HT1080 (cell line): Measurements from ENCODE around the gene SYTL2. TPM values are rescaled to one million over a fixed set of nuclear protein-coding genes. Genes with fewer than 3 reads are reported as not detected.
A peak's percentile ranks its signal among the peaks of the same experiment; 100 is the strongest.
"Not testable (repeated sequence)": the region's sequence is repeated elsewhere in the genome, so short reads cannot be mapped to it uniquely, and the experiment has no call there.

ENCODE experiments used
- DNase-seq: peaks from one replicate; pipeline ENCODE4 v3.0.0-alpha.2; 2015; ENCODE audit warnings: low read depth
- total RNA-seq: library from RNA; depleted of rRNA; stranded (reverse); fragments of >200 nt; shearing (Covaris generic); gene quantifications from 2 replicates; pipeline ENCODE4 v1.2.3, GENCODE V29; 2014

Gene SYTL2
- total RNA-seq, 1 experiment from 2014 or later = 19.6 TPM

DNA sequence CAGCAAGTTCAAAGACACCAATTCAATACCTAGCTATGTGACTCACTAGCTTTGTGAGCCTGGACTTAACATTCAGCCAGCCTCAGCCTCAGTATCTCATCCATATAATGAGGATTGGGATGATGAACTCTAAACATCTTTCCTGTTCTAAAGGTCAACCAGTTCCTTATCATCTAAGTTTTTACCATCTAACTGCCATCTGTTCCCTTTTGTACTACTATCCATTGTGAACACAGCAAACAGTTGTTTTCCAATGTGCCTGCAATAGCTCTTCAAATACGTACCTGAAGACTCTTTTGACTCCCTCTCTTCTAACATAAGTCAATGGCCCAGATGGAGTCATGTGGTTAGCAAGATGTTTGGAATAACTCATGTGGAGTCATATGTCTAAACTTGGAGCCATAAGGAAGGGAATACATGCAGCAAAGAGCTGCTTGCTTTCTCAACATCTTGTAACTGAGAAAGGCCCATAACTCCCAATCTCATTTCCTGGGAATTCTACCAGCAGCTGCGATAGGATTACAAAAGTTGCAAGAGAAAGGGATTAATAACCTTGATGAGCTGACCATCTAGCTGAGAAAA is 19.4 kb downstream of the SYTL2 start:
- DNase-seq = no peak

DNA sequence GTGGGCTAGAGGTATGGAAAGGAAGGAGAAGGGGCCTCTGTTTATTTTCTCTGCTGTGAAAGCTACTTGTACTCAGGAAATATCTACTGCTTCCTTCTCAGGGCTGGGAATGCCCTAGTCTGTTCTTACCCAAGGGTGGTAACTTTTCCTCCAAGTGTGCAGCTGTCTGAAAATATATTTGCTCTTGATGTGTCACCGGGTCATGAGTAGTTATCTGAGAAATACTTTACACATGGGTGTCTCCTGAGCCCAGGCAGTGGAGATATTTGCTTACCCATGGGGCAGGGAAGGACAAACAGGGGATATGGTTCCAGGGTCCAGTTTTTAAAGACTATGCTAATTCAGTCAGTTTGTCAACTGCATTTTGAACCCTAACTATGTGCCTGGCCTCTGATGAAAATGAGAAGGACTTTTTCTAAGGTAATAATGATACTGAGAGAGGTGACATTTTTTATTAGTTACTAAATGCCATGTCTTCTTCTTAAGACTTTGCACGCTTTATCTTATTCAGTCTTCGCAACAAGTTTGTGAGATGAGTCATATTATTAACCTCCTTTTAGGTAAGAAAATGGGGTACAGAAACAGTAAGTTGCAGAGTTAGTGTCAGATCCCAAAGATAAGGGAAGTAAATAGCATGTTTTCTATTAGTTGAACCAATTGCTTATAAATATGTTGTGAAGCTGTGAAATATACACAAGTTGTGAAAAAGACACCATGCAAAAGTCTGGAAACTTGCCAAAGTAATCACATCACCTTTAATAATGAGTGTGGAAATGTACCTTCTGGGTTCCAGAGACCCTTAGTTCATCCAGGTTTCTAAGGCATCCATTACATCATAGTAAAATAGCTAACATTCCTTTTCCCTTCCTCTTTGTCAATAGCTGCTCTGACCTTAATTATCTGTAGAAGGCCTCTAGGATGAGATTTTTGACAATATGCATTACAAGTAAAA is 22.9 kb downstream of the SYTL2 start:
- DNase-seq = peak; percentile 74

DNA sequence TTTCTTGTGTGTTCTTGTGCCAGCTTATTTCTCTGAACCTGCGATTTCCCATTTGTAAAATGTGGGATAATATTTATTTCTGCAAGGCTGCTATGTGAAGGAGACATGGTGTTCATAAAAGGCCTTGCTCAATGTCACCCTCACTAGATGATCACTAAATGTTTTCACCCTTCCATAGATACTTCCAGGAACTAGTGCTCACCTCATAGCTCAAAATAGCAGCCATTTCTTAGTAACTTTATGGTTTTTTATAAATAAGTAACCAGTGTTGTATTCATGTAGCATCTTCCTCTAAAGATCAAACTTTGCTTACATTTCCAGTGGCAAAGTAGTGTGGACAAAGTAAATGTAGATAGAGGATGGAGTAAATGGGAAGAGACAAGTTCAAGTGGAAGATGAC is 23.8 kb downstream of the SYTL2 start:
- DNase-seq = no peak

DNA sequence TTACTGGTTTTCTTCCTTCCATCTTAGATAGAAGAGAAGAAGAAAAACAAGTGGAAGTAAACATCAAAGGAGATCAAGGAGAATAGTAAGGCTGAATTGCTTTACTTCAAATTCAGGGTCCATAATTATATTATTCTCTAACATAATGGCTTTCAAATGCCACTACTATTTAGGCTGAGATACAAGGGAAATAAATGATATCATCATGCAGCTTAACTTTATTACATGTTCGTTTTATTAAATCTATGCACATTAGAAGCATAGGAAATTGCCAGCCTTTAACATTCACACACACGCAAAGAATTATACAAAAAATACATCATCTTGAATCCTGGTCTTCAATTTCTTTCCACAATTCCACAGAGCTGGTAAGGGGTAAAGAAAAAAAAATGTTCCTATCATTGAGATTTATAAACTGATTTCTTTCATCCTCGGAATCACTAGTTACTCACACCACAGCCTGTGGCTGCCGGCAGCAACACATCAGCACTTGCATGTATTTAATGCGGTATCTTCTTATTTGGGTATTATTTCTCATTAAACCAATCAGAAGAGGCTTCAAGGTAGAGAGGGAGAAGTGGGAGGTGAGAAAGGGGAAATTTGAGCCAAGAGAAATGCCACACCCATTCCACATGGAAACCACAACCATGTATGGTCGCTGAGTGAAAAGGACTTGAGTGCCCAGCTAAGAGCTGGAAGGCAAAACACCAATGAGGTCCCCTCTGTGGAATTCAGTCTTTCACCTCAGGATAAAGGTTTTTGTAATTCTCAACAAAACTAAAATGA is 26.3 kb downstream of the SYTL2 start:
- peak; percentile 51 for DNase-seq

DNA sequence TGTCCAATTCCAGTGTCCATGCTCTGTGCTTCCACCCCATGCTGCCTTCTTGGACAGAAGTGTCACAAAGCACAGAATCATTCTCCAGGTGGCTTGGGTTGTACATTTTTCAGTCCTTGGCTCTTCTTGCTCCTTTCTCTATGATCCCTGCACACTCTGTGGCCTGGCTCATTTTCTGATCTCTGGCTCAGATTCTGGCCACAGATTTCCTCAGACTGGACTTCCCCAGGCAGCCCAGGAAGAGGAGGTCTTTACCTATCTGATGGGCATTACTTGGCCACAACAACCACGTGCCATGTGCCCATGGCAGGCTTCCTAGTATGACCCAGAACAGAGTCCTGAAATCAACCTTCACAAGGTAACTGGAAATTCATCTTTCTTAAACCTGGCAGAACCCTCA is 27.2 kb downstream of the SYTL2 start:
- DNase-seq = no peak

DNA sequence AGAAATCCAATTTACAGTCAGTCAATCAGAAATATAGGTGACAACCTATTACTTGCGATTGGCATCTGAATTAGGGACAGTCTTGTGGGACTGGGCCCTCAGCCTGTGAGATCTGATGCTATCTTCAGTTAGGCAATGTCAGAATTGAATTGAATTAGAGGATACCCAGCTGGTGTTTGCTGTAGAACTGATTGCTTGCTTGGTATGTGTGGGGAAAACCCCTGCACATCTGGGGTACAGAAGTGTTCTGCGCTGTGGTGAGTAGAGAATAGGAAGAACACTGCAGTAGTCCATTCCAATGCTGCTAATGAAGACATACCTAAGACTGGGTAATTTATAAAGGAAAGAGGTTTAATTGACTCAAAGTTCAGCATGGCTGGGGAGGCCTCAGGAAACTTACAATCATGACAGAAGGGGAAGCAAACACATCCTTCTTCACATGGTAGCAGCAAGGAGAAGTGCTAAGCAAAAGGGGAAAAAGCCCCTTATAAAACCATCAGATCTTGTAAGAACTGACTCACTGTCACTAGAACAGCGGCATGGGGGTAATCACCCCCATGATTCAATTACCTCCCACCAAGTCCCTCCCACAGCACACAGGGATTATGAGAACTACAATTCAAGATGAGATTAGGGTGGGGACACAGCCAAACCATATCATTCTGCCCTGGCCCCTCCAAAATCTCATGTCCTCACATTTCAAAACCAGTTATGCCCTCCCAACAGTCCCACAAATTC is 30.0 kb downstream of the SYTL2 start:
- DNase-seq = not testable (repeated sequence)

DNA sequence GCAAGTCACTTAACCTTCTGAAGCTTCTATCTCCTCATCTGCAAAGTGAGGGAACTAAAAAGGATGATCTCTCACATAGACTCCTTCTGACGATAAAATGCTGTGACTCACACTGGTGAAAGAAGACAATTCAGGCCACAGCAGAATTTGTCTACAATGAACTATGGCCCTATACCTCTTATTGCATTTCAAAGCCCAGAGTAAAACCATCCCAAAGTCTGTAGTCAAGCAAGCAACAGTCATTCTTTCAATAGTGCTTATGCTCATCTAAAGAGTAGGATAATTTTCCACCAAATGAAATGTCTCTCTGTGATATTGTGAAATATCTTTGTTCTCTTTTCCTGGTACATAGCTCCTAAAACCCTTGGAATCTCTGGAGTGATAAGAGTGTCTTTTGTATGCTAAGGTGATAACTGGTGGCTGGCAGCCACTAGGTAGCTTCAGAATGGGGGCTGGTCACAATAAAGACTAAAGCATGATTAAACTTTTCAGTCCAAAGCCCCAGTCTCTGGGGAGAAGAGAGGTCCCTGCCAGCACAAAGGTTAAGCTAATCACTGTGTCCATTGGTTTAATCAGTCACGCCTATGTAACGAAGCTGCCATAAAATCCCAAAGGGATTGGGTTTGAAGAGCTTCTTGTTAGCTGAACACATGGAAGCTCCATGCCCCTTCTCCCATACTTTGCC is 30.8 kb downstream of the SYTL2 start:
- DNase-seq = no peak

DNA sequence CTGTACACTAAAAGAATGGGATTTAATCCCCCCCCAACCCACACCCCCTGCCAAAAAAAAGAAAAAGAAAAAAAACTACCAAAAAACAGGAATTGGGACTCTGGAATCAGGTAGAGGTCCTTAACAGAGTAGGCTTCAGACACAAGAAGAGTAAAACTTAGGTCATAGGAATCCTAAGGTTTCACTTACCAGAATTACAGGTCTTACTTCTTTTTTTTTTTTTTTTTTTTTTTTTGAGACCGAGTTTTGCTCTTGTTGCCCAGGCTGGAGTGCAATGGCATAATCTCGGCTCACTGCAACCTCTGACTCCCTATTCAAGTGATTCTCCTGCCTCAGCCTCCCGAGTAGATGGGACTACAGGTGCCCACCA is 33.4 kb downstream of the SYTL2 start:
- DNase-seq = not testable (repeated sequence)

DNA sequence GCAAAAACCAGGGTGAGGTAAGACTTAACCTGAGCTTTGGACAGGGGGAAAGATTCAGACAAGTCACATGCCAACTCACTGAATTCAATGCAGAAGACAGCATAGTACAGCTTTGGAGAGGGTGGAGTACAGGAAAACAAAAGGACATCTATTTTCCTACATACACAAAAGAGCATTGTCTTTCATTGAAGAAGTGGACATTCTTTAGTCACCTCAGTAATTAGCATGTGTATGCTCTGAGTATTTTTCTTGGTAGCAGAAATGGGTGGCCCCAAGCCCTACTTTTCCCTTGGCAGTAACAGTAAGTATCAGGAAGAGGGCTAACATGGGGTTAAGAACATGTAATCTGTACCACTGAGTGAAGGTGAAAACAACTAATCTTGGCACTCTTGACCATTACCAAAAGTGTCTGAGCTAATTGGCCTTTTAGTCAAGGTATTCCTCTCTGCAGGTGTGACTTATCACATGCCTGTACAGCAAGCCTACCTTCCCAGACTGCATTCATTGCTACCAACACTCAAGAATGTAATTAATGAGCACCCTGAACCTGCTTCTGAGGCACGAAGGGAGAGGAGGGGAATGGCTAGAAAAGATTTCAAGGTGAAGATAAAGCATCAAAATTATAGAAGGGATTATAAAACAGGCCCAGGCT is 33.9 kb downstream of the SYTL2 start:
- DNase-seq = peak; percentile 59

DNA sequence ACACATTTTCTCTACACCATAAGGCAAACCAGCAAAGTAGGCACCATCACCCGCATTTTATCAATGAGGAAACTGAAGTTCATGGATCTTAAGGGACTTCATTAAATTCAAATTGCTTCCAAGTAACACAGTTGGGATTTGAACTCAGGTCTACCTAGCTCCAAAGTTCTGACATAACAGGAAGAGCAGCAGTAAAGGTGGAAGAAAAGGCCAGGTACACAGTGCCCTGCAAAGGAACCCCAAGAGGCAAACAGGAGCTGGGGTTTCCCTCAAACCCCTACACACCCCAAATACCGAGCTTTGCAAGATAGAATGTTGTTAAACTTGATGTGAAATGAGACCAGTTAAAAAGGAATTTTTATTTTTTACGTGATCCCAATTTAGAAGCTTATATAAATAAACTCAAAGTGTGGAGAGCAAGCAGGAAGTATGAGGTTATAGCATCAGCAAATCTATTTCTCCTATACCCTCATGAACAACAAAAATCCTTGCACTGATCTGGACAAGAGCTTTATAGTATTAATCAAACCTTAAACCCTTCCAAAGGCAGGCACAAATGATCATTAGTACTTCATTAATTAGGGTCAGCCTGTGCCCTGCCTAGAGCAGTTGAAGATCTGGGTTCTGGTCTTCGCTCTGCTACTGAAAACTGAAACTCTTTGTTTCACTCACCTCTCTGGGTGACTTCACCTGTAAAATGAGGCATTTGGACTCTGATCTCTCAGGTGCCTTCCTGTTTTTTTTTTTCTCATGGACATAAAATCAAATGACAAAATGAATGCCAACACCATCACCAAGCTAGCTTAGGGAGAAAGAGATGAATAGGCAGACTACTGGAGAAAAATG is 36.5 kb downstream of the SYTL2 start:
- no peak for DNase-seq

DNA sequence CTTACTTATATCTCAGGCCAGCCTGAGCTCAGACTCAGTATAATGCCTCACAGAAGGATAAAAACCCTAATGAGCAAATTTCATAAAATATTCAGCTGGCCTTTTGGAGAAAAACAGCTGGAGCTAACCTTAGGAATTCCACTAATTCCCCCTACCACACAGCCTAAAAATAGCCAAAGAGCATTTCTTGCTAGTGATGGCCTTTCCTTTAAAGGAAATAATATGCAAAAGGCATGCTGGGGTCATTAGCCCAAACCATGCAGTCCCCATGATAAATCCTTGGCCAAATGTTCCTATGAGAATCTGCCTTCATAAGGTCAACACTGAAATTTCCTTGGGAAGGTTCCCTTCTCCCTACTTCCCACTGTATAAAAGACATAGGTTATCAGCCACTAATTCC is 38.2 kb downstream of the SYTL2 start:
- DNase-seq = no peak

DNA sequence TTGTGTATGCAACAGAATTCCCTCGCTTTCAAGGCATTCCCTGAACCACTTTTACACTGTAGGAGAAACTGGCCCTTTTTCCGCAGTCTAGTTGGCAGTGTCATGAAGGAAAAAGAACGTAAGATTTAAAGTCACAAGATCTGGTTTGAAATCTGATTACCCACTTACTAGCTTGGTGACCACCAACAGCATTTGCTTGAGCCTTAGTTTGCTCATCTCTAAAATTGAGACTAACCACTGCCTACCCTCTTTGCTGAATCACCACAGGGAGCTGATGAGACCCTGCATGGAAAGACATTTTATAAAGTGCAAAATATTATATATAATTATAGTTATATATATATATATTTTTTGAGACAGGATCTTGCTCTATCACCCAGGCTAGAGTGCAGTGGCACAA is 39.4 kb downstream of the SYTL2 start:
- DNase-seq = no peak

DNA sequence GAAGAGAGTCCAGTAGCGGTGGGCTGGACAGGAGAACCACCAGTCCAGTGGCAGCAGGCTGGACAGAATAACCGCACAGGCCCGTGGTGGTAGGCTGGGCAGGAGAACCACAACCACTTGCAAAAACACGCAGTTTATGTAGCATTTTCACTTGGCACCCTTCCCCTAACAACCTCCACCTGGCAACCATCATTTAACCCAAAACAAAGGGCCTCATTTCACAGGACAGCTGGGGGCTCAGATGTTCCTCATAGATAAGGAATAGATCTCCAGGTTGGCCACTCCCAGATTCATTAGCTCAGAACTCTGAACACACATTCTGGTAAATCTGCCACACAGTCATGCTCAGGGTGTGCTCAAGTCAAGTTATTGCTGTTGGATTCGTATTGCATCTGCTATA is 41.2 kb downstream of the SYTL2 start:
- DNase-seq = no peak

DNA sequence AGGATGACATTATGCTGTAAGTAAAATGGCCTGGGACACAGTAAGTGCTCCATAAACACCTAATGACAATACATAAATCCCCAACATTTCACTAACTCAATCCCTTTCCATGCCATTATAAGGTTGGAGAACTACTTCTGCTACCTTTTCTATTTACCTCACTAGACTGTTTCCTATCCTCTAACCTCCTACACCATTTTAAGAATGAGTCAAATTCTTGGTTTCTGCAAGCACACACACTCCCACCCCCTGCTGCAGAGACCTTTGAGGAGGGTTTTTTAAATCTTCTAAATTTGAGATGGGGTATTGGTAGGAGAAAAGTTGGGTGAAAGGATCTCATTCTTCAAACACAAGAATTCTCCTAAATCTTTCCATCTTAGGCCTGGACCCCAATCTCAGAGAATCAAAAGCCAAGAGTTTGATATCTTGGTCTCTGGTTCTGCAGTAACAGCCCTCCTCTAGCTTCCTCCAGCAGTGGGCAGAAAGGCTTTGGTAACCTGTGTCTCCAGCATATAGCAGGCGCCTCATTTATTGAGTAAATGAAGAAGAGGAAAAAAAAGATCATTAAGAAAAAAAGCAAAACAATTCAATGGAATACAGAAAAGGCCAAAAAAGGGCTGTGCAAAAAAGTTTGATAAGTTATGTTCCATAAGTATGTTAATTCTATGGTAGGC is 42.3 kb downstream of the SYTL2 start:
- DNase-seq = no peak

DNA sequence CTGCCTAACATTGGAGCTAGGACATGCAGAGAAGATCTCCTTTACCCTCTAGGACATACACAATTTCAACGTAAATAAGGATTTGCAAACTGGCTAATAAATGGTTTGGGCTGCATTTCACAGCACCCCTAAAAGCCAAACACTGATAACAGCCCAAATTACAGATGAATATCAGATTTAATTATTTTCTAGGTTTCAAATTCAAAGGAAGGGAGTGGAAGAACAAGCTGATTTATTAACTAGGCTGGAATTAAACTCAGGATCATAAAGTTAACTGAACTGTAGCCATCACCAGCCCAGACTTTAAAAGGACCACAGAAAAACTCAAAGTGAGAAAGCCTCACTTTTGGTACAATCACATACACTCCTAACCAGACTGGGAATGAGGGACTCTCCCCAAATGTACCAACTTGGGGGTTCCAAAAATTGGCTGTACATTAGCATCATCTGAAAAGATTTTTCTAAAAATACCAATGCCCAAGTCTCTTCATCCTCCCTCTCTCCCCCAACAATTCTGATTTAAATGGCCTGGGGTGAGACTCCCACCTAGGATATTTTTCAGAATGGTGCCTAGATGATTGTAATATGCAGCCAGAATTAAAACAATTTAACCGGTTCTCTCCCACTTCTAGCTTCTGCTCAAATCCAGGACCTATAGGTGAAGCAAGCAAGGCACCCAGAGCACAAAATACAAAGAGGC is 43.5 kb downstream of the SYTL2 start:
- DNase-seq = no peak

DNA sequence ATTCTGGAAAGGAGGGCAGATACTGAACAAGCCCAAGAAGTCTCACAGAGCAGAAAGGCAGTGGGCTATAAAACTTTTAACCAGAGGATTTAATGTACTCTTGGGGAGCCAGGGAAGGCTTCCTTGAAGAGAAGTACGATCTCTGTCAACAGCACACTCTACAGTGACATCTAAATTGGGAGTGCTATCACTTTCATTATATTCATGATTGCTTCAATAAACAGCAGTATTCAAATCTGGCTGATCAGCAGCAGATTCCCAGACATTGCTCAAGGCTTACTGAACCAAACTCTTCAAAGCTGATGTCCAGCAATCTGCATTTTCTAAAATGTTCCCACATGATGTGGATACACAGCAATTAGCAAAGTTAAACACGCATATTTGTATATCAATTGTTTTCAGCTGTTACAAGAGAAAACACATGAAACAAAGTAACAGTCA is 44.2 kb downstream of the SYTL2 start:
- DNase-seq = no peak

DNA sequence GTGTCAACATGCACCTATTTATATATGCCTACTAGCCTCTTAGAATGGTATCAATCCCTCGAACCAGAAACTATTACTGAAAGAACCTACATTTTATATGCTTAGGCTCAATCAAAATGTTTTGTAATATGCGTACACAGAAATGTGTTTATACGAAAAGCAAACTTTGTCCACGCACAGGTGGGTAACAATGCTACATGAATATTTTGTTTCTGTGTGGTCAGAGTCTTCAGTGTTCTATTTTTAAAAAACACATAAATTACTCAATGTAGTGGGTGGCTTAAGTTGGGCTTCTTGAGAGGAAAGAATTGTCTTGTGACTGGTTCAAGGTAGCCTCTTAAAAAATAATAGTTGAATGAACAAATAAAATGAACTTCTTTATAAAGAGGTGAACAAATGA is 46.1 kb downstream of the SYTL2 start:
- no peak for DNase-seq

DNA sequence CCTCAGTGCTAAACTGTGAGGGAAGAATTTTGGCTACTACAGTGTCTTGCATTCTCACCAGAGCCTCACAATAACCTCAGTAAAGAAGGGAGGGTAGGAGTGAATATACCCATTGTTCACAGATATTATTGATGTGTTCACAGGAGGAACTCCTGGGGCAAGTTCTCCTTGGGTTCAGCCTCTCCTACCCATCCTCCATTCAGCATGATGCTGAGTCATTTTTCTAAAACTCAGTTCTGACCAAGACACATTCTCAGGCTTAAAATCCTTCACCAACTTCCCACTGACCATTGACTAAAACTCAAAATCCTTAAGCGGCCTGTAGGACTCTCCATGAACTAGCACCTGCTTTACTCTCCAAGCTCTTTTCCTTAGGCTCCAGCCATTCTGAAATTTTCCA is 48.7 kb downstream of the SYTL2 start:
- peak; percentile 55 for DNase-seq
